Aorta (tissue), 5 donors: ENCODE results near the gene TBC1D20. TPM values are rescaled to one million over a fixed set of nuclear protein-coding genes. Genes with fewer than 3 reads are reported as not detected.

Source experiments
- ATAC-seq: fragments of 200-7000 bp; cut with Tn5 transposase; one replicate; pipeline ENCODE4 v1.9.1; 2022; ENCODE audit warnings: moderate library complexity; ENCODE audit not compliant: low FRiP score
- DNase-seq, 2 donors: peaks; one replicate each; pipeline ENCODE4 v3.0.0-alpha.2; 2020
- H3K27ac ChIP-seq, 2 donors: one replicate each; pipeline ENCODE4 v1.5.1; 2013; ENCODE audit warnings: low read length in 2 of 2, mild to moderate bottlenecking in 2 of 2, moderate library complexity in 2 of 2, control low read depth in 1 of 2, inconsistent platforms in 1 of 2, low read depth in 1 of 2
- H3K27me3 ChIP-seq, 2 donors: one replicate each; pipeline ENCODE4 v1.6.1; 2013; ENCODE audit warnings: control low read depth in 1 of 2, low read length in 1 of 2, mild to moderate bottlenecking in 1 of 2, moderate library complexity in 1 of 2; ENCODE audit not compliant: insufficient read depth in 2 of 2, control insufficient read depth in 1 of 2
- H3K36me3 ChIP-seq, 2 donors: one replicate each; pipeline ENCODE4 v1.6.1; 2013; ENCODE audit warnings: control low read depth in 1 of 2, low read length in 1 of 2, mild to moderate bottlenecking in 1 of 2; ENCODE audit not compliant: insufficient read depth in 2 of 2, control insufficient read depth in 1 of 2
- H3K4me1 ChIP-seq, 2 donors: one replicate each; pipeline ENCODE4 v1.6.1; 2013; ENCODE audit warnings: low read length in 2 of 2, control low read depth in 1 of 2, mild to moderate bottlenecking in 1 of 2, moderate library complexity in 1 of 2; ENCODE audit not compliant: insufficient read depth in 2 of 2, control insufficient read depth in 1 of 2
- H3K4me3 ChIP-seq, 2 donors: one replicate each; pipeline ENCODE4 v1.5.1; 2013; ENCODE audit warnings: low read length in 2 of 2, control low read depth in 1 of 2, mild to moderate bottlenecking in 1 of 2
- H3K9me3 ChIP-seq: one replicate; pipeline ENCODE4 v1.6.1; 2013; ENCODE audit warnings: mild to moderate bottlenecking, low read length; ENCODE audit not compliant: control insufficient read depth
- WGBS, 2 donors: extraction: QIAGEN DNeasy Blood & Tissue Kit; methylation state at CpG; one replicate each; pipeline ENCODE4 v1.1.7; 2013; 5-methylcytosine and 5-hydroxymethylcytosine counted together
- intact Hi-C, 2 donors: fragments of 100-400 bp; cut with DNase I; formaldehyde crosslinking; loops; one replicate each; pipeline versions ENCODE4 v1.14.2 to v1.15.0; 2022
- polyA plus RNA-seq, 2 donors: library from polyadenylated mRNA; stranded (reverse); fragments of 200-250 nt; gene quantifications; one replicate each; pipeline ENCODE4 v1.2.3, GENCODE V29; 2013
- total RNA-seq, 2 donors: library from RNA; stranded (reverse); fragmentation: NEBNext Ultra II Directional; extraction: Animal tissue kit (Norgen Biotek cat#: 25700); gene quantifications; one replicate each; pipeline ENCODE4 v1.2.1, GENCODE V29; 2021
- donor health status: healthy with polysubstance abuse.
- donor health status: Bipolar disorder and iron deficiency.
- donor health status: DM: no; HTN: no; CAD: no.
- donor health status: DM: no; HTN: no; CAD: no.
- donor health status: DM: yes; HTN: yes; CAD: no.

TBC1D20 gene
- total and polyA plus RNA-seq, 4 donors: 9.5 to 39.1 (median 27.2) TPM

- no peak for ATAC-seq
- DNase-seq: no peak
- Histone ChIP-seq H3K27me3 (no peaks in the 10 kb centered on the region), H3K36me3 (peaks cover 0 to 2% of the 10 kb centered on the region in 2 donors), H3K4me3 (no peak overlapping the region), H3K9me3 (no peaks in the 10 kb centered on the region), H3K27ac (no peak overlapping the region), H3K4me1 (no peaks in the 10 kb centered on the region)
- intact Hi-C loops: loop anchor here (2.0 to 10.0 kb wide), 7 partner anchors 52 to 242 kb away; partner anchors contain the start of genes CSNK2A1 (in 2 of the 2), SRXN1 (in 1 of the 2) and TBC1D20 (in 1 of the 2)
- 86 to 88% methylated on average over 14 of the region's 14 CpGs for WGBS, 2 donors
Observed at GRCh38 chr20:409697-410559, 52.4 kb downstream of the TBC1D20 start.

GRCh38 chr20:408843-409696, 53.3 kb downstream of the TBC1D20 start:
- peak; percentile 2 for ATAC-seq
- Histone ChIP-seq H3K9me3 (no peaks in the 10 kb centered on the region), H3K4me1 (no peaks in the 10 kb centered on the region), H3K4me3 (peak overlapping the region; percentile 74 to 91), H3K27me3 (no peaks in the 10 kb centered on the region), H3K27ac (peak overlapping the region in 1 of 2 donors; percentile 87), H3K36me3 (peaks cover 0 to 2% of the 10 kb centered on the region in 2 donors)
- intact Hi-C loops: loop anchor here (2.0 to 10.0 kb wide), 7 partner anchors 53 to 243 kb away; partner anchors contain the start of genes CSNK2A1 (in 2 of the 2), SRXN1 (in 1 of the 2) and TBC1D20 (in 1 of the 2)
- no peak for DNase-seq
- WGBS, 2 donors: 12 to 16% methylated on average over 7 of the region's 7 CpGs

DNA sequence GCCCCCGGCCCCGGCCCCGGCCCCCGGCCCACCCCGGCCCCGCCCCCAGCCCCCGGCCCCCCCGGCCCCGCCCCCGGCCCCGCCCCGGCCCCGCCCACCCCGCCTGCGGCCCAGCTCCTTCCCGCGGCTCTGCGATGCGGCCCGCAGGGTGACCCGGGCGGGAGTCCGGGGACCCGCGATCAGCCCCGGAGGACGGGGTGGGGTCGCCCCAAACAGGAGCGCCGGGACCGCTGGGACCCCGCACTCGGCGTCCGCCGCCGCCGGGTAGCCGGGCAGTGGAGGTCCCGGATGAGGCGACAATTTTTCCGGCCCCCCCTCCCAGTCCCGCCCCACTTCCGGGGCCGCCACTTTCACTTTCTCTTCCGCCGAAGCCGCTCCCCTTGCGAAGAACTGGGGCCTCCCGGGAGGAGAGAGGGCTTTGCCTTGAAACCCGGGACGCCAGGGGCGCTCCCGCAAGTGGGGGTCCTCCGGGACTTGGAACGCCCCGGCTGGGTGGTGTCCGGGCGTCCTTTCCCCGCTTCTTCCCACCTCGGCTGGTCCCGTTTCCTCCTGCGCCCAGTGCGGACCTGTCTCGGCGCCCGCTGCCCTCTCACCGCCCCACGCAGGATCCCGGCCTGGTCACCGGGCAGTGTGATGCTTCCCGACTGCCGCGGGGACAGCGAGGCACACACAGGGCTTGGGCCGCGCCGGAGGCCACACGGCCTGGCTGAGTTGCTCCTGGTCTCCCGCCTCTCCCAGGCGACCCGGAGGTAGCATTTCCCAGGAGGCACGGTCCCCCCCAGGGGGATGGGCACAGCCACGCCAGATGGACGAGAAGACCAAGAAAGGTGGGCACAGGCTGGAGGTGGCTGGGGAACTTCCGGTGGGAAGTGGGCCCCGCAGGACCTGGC, 54.1 kb downstream of the TBC1D20 start, which contains the start of gene RBCK1:
Gene RBCK1 (plus strand): TSS at position 347 of the 890 bp plus-strand sequence. CDS start 459 bp downstream, at position 806.
- Histone ChIP-seq H3K27me3 (no peaks in the 10 kb centered on the region), H3K4me1 (no peaks in the 10 kb centered on the region), H3K9me3 (no peaks in the 10 kb centered on the region), H3K4me3 (peak within 1 kb of the TSS; percentile 74 to 91), H3K27ac (peak within 1 kb of the TSS in 1 of 2 donors; percentile 87), H3K36me3 (peaks cover 0 to 2% of the 10 kb centered on the region in 2 donors)
- DNase-seq (peak; percentile 93 to 95), ATAC-seq (peak; percentile 95)
- 0% methylated on average over 42 to 81 of the region's 87 CpGs for WGBS, 2 donors
- intact Hi-C loops: loop anchor here (2.0 to 10.0 kb wide), 7 partner anchors 54 to 244 kb away; partner anchors contain the start of genes CSNK2A1 (in 2 of the 2), SRXN1 (in 1 of the 2) and TBC1D20 (in 1 of the 2)

DNA sequence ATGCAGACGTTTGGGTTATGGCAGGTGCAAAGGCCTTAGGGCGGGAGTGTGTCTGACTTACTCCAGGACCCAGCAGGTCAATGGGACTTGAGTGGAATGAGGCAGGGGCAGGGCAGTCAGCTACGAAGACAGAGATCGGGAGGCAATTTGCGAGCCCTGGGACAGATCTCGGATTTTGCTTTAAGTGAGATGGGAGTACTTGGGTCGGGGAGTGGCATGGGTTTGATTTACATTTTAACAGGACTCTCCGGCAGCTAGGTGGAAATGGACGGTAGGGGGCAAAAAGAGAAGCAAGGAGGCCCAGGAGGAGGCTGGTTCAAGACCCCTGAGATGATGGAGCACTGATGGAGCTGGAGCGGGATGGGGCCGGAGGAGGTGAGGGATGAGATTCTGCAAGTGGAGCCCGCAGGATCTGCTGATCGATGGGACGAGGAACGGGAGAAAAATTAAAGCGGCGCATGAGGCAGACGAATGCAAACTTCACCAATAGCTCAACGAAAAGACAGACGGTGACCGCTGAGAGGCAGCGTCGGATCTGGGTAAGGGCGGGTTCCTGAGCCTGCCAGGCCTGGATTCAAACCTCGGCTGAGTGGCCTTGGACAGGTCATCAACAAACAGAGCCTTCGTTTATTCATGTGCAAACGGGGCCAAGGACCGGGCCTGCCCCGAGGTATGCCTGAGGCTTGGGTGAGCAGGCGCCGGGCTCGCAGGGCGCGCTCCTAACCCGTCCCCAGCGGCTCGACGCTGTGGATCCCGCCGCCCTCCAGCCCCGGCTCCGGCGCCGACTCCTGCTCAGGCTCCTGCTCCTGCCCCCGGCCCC, 55.0 kb downstream of the TBC1D20 start:
- H3K9me3 ChIP-seq: no peaks in the 10 kb centered on the region
- intact Hi-C loops: loop anchor here (5.0 to 10.0 kb wide), 6 partner anchors 55 to 245 kb away; partner anchors contain the start of genes CSNK2A1 (in 1 of the 2), SRXN1 (in 1 of the 2) and TBC1D20 (in 1 of the 2)
- no peaks in the 10 kb centered on the region for H3K27me3 ChIP-seq
- H3K36me3 ChIP-seq: peaks cover 0 to 2% of the 10 kb centered on the region in 2 donors
- no peaks in the 10 kb centered on the region for H3K4me1 ChIP-seq
- DNase-seq: peak; percentile 88 to 92
- ATAC-seq: peak; percentile 90
- 6 to 9% methylated on average over 33 to 45 of the region's 45 CpGs for WGBS, 2 donors
- peak overlapping the region; percentile 18 to 31 for H3K4me3 ChIP-seq
- peak overlapping the region in 1 of 2 donors; percentile 67 for H3K27ac ChIP-seq

DNA sequence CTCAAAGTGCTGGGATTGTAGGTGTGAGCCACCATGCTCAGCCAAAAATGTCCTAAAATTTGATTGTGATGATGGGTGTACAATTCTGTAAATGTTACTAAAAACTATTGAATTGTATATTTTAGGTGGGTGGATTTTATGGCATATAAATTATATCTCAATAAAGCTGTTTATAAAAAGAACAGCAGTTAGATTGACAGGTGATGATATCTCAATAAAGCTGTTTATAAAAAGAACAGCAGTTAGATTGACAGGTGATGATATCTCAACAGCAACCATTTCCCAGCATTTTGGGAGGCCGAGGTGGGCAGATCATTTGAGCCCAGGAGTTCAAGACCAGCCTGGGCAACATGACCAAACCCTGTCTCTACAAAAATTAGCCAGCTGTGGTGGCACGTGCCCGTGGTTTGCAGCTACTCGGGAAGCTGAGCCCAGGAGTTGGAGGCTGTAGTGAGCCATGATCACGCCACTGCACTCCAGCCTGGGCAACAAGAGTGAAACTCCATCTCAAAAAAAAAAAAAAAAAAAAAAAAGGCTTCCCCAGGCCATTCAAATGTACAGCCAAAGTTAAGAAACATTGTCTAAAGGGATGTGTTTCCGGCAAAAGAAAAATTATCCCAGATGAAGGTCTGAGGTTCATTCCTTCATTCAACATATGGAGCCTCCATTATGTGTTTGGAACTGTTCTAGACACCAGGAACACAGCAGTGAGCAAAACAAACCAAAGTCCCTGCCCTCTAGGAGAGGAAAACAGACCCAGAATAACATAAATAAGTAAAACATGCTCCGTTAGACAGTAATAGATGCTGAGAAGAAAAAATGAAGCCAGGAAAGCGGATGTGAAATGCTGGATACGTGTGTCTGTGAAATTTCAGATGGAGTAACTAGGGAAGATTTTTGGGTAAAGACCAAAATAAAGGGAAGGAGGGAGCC, 55.9 kb downstream of the TBC1D20 start:
- no peak for ATAC-seq
- 86 to 87% methylated on average over 9 of the region's 9 CpGs for WGBS, 2 donors

GRCh38 chr20:404088-404487, 58.2 kb downstream of the TBC1D20 start:
- Histone ChIP-seq H3K9me3 (no peaks in the 10 kb centered on the region), H3K4me3 (no peak overlapping the region), H3K4me1 (no peaks in the 10 kb centered on the region), H3K36me3 (no peaks in the 10 kb centered on the region), H3K27ac (no peak overlapping the region), H3K27me3 (no peaks in the 10 kb centered on the region)
- DNase-seq: no peak
- intact Hi-C loops: loop anchor here in 1 of 2 donors (10.0 kb wide), 1 partner anchor 71 kb away; no protein-coding TSS in a partner anchor
- no peak for ATAC-seq
- WGBS, 2 donors: 95 to 96% methylated on average over 4 of the region's 4 CpGs

More for the DNA sequence above, 55.9 kb downstream of the TBC1D20 start:
- intact Hi-C loops: loop anchor here (5.0 to 10.0 kb wide), 6 partner anchors 54 to 246 kb away; partner anchors contain the start of genes CSNK2A1 (in 1 of the 2), SRXN1 (in 1 of the 2) and TBC1D20 (in 1 of the 2)
- H3K9me3 ChIP-seq: no peaks in the 10 kb centered on the region
- no peaks in the 10 kb centered on the region for H3K27me3 ChIP-seq
- no peaks in the 10 kb centered on the region for H3K4me1 ChIP-seq
- no peak overlapping the region for H3K27ac ChIP-seq
- no peak overlapping the region for H3K4me3 ChIP-seq
- no peak for DNase-seq
- peaks cover 0 to 2% of the 10 kb centered on the region in 2 donors for H3K36me3 ChIP-seq
